BJ (cell line): Measurements from ENCODE around the gene UPB1. TPM values are rescaled to one million over a fixed set of nuclear protein-coding genes. Genes with fewer than 3 reads are reported as not detected.

ENCODE experiments used
- CTCF ChIA-PET: fragments of 350-600 bp; formaldehyde crosslinking; extraction: SDS; loops from one replicate; lab custom pipeline; 2021; ENCODE audit warnings: antibody characterized with exemption, inconsistent platforms; lab: Yijun Ruan, JAX
- POLR2A ChIA-PET: fragments of 300-600 bp; sonication (Branson Sonifier 250); formaldehyde crosslinking; extraction: SDS; loops from one replicate; lab custom pipeline; 2021; ENCODE audit warnings: antibody characterized with exemption; lab: Charles Lee
- DNase-seq: peaks from one replicate; pipeline ENCODE4 v3.0.0-alpha.2; 2011; ENCODE audit warnings: low read depth
- H3K27me3 ChIP-seq: 2 replicates; pipeline ENCODE4 v1.6.0; 2011; ENCODE audit warnings: low read length; ENCODE audit not compliant: control insufficient read depth, insufficient read depth
- H3K36me3 ChIP-seq: 2 replicates; pipeline ENCODE4 v1.5.1; 2011; ENCODE audit warnings: low read length; ENCODE audit not compliant: control insufficient read depth, insufficient read depth
- H3K4me3 ChIP-seq: 2 replicates; pipeline ENCODE4 v1.5.1; 2011; ENCODE audit warnings: low read depth, mild to moderate bottlenecking, control low read depth, low read length
- CTCF ChIP-seq: IDR thresholded peaks from 2 replicates; pipeline ENCODE4 v1.5.1; 2011; ENCODE audit warnings: low read depth, mild to moderate bottlenecking, control low read depth, inconsistent platforms, low read length, moderate library complexity; ENCODE audit not compliant: insufficient read depth
- polyA minus RNA-seq: library from RNA; depleted of rRNA, polyadenylated mRNA; stranded (reverse); fragments of >200 nt; gene quantifications from 2 replicates; pipeline ENCODE4 v1.2.3, GENCODE V29; 2011; rRNA and poly(A)+ RNA removed
- polyA plus RNA-seq: library from polyadenylated mRNA; depleted of rRNA; stranded (reverse); fragments of >200 nt; gene quantifications from 2 replicates; pipeline ENCODE4 v1.2.3, GENCODE V29; 2011; rRNA removed

Gene UPB1
- polyA plus RNA-seq, result 0.09 and 0.10 TPM in 2 replicates
- polyA minus RNA-seq, result 0.09 and 0.15 TPM in 2 replicates

DNA sequence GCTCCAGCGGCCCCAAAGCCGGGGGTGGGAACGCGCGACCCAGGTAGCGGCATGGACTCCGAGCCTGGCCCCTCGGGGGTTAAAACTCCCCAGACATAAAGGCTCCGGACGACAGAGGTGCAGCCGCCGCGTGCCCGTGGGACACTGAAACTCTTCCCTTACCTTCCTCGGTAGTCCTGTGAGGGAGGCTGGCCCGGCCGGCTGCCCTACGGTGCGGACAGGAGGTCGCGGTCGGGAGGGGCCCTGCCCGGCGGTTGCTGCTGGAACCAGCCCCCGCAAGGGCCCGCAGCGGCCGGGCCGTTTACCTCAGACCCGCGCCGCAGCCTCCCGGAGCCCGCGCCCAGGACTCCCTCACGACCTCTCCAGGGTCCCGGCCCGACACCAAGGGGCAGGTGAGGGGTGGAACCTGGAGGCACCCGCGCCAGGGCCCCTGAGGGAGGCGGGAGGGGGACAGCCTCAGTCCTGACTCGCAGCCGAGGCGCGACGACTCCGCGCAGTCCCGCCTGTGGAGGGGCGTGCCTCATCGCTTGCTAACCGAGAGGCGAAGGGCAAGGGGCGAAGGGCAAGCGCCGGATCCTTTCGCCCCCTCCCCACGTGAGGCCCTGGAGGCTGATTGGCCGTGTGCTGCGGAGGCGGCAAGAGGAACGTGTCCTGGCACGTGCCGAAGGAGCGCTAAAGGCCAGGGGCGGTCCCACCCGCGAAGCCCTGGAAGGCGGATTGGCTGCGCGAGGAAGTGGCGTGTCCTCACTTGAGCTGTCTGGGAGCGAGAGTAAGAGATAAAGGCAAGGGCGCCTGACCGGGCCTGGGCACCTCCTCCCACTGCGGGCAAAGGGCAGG lies at the start of gene UPB1:
Gene UPB1, plus strand, starts transcription at position 805 of the 837 bp plus-strand sequence. CDS start 72 bp downstream, outside the sequence.
- CTCF ChIA-PET, result no interaction called here
- DNase-seq, result no peak
- H3K27me3 ChIP-seq, result peaks cover 7% of the 10 kb centered on the region
- TF ChIP-seq CTCF, result no peak
- H3K36me3 ChIP-seq, result no peaks in the 10 kb centered on the region
- POLR2A ChIA-PET, result no interaction called here
- H3K4me3 ChIP-seq, result peak within 1 kb of the TSS; percentile 0; the same call in 1 of the 2 replicates

GRCh38 chr22:24445481-24446259 lies 49.5 kb upstream of the UPB1 start:
- DNase-seq, result no peak
- POLR2A ChIA-PET, result no interaction called here
- H3K27me3 ChIP-seq, result no peaks in the 10 kb centered on the region; the same call in 1 of the 2 replicates
- H3K36me3 ChIP-seq, result no peaks in the 10 kb centered on the region
- TF ChIP-seq CTCF, result no peak
- CTCF ChIA-PET, result interaction anchor here (1.3 to 1.6 kb wide), 2 partner anchors 10 to 22 kb away, joined by 3 to 5 read pairs; no protein-coding TSS in a partner anchor
- H3K4me3 ChIP-seq, result no peak overlapping the region

DNA sequence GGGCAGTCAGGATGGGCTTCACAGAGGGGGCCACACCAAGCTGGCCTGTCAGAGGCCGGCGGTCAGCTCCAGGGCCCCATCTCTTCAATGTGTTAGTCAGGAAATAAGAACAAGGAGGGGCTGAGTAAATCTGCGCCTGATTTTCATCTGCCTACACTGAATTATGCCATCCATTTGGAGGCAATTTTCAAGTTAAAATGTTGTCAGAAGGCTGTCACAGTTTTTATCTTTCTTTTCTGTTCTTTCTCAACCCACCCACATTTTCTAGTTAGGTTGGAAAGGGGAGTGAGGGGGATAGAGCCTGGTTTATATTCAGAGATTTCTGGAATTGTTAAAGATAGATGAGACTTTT lies 48.9 kb upstream of the UPB1 start:
- H3K27me3 ChIP-seq, result no peaks in the 10 kb centered on the region; the same call in 1 of the 2 replicates
- H3K4me3 ChIP-seq, result no peak overlapping the region
- CTCF ChIA-PET, result interaction anchor here (1.3 to 1.6 kb wide), 2 partner anchors 9 to 22 kb away, joined by 3 to 5 read pairs; no protein-coding TSS in a partner anchor
- no peaks in the 10 kb centered on the region for H3K36me3 ChIP-seq
- no peak for TF ChIP-seq CTCF
- DNase-seq, result no peak
- POLR2A ChIA-PET, result no interaction called here

GRCh38 chr22:24450610-24451009 lies 44.5 kb upstream of the UPB1 start:
- ChIA-PET POLR2A (no interaction called here), CTCF (no interaction called here)
- no peaks in the 10 kb centered on the region; the same call in 1 of the 2 replicates for H3K27me3 ChIP-seq
- DNase-seq, result no peak
- no peak overlapping the region for H3K4me3 ChIP-seq
- no peak for TF ChIP-seq CTCF
- H3K36me3 ChIP-seq, result no peaks in the 10 kb centered on the region

DNA sequence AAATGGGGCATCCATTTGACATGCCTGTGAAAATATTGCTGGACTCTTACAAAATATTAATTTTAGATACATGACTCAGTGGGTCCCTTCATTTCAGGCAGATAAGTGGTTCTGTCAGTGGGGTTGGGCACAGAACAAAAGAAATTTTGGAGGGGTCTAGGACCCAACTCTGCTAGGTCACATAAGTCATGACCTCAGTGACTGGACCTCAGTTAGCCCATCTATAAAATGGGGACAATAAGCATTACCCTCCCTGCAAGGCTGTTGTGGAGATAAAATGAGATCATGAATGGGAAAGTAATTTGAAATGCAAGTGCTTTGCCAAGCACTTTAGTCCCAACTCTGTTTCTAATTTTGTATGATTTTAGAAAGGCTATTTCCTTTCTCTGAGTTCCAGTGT lies 44.0 kb upstream of the UPB1 start:
- no peak for TF ChIP-seq CTCF
- Histone ChIP-seq H3K27me3 (no peaks in the 10 kb centered on the region; the same call in 1 of the 2 replicates), H3K4me3 (no peak overlapping the region), H3K36me3 (no peaks in the 10 kb centered on the region)
- no peak for DNase-seq
- ChIA-PET CTCF (no interaction called here), POLR2A (no interaction called here)
